Gastroesophageal sphincter (tissue), 3 donors: ENCODE results near the gene CBX8.

Experiments
- EP300 ChIP-seq: sonication (generic); formaldehyde crosslinking; IDR thresholded peaks from one replicate; pipeline ENCODE4 v1.6.1; 2017; ENCODE audit warnings: antibody characterized with exemption, mild to moderate bottlenecking
- POLR2A ChIP-seq, 2 donors: fragments of 450-650 bp; IDR thresholded peaks; one replicate each; pipeline ENCODE4 v1.6.1; 2017; ENCODE audit warnings: antibody characterized with exemption in 2 of 2, mild to moderate bottlenecking in 2 of 2, moderate library complexity in 1 of 2
- TF ChIP-seq, protein P1 (sequence below), 4 experiments: fragments of 200-600 bp in 2 of 4; fragments of 450-650 bp in 2 of 4; sonication (generic) in 1 of 4; IDR thresholded peaks; one replicate each; pipeline ENCODE4 v1.5.1; 2017 to 2019; ENCODE audit warnings: antibody characterized with exemption in 4 of 4, mild to moderate bottlenecking in 2 of 4, moderate library complexity in 2 of 4

DNA sequence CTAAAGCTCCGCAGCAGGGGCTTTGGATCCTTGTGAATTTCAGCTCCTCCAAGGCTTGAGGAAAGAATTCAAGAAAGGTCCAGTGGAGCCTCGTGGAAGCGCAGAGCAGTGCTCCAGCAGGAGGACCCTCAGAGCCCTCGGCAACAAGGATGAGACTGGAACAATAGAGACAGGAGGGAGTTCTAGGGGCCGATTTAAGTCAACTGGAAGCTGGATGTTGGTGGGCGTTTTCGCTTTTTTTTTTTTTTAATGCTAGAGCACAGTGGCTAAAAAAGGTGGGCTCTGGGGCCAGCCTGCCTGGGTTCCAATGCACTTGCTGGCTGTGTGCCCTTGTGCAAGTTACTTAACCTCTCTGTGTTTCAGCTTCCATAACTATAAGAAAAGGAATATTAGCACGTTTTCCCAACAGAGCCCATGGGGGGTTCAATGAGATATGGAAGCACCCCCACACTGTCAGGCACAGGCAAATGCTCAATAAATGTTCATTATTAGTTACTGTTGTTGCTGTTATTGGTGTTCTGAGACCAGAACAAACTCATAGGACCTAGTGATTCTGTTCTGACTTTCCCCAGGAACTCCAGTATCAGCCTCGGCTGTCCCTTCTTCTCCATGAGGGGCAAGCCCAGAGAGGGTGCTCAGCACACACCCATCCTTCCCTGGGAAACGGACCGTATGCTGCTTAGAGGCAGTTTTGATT lies 5.3 kb upstream of the CBX8 start:
- TF ChIP-seq, protein P1, sequence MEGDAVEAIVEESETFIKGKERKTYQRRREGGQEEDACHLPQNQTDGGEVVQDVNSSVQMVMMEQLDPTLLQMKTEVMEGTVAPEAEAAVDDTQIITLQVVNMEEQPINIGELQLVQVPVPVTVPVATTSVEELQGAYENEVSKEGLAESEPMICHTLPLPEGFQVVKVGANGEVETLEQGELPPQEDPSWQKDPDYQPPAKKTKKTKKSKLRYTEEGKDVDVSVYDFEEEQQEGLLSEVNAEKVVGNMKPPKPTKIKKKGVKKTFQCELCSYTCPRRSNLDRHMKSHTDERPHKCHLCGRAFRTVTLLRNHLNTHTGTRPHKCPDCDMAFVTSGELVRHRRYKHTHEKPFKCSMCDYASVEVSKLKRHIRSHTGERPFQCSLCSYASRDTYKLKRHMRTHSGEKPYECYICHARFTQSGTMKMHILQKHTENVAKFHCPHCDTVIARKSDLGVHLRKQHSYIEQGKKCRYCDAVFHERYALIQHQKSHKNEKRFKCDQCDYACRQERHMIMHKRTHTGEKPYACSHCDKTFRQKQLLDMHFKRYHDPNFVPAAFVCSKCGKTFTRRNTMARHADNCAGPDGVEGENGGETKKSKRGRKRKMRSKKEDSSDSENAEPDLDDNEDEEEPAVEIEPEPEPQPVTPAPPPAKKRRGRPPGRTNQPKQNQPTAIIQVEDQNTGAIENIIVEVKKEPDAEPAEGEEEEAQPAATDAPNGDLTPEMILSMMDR (IDR thresholded peaks at IDR 0.05): no peak
- TF ChIP-seq EP300 (no peak), POLR2A (IDR thresholded peaks at IDR 0.05) (no peak)
